Lung (tissue), 12 donors: Measurements from ENCODE around the gene CEMIP. TPM values are rescaled to one million over a fixed set of nuclear protein-coding genes. Genes with fewer than 3 reads are reported as not detected.
"Not testable (repeated sequence)": the region's sequence is repeated elsewhere in the genome, so short reads cannot be mapped to it uniquely, and the experiment has no call there.

Experiments used
- ATAC-seq: fragments of 200-7000 bp; cut with Tn5 transposase; one replicate; pipeline ENCODE4 v1.9.1; 2020; ENCODE audit warnings: moderate number of reproducible peaks; ENCODE audit not compliant: insufficient read depth, low FRiP score
- DNase-seq, 3 donors: peaks; one replicate each; pipeline ENCODE4 v3.0.0-alpha.2; 2013 to 2017
- H3K27ac ChIP-seq, 2 donors: one replicate each; pipeline ENCODE4 v1.5.1; 2013; ENCODE audit warnings: mild to moderate bottlenecking in 2 of 2, moderate library complexity in 2 of 2, control low read depth in 1 of 2, inconsistent platforms in 1 of 2, low read depth in 1 of 2, low read length in 1 of 2
- H3K27me3 ChIP-seq, 3 donors: one replicate each; pipeline ENCODE4 v1.5.1; 2013; ENCODE audit warnings: low read length in 2 of 3; ENCODE audit not compliant: control insufficient read depth in 3 of 3, insufficient read depth in 3 of 3
- H3K36me3 ChIP-seq, 4 donors: one replicate each; pipeline ENCODE4 v1.5.1; 2013; ENCODE audit warnings: low read length in 4 of 4, mild to moderate bottlenecking in 1 of 4, moderate library complexity in 1 of 4; ENCODE audit not compliant: control insufficient read depth in 4 of 4, insufficient read depth in 4 of 4
- H3K4me1 ChIP-seq, 5 donors: one replicate each; pipeline ENCODE4 v1.5.1; 2013; ENCODE audit warnings: low read length in 5 of 5, mild to moderate bottlenecking in 2 of 5, moderate library complexity in 1 of 5; ENCODE audit not compliant: control insufficient read depth in 5 of 5, insufficient read depth in 5 of 5
- H3K4me3 ChIP-seq: one replicate; pipeline ENCODE4 v1.5.1; 2013; ENCODE audit warnings: mild to moderate bottlenecking, control low read depth, moderate library complexity
- H3K9ac ChIP-seq, 2 donors: one replicate each; pipeline ENCODE4 v1.5.1; 2013; ENCODE audit warnings: low read length in 2 of 2, control low read depth in 1 of 2; ENCODE audit not compliant: insufficient read depth in 1 of 2
- H3K9me3 ChIP-seq, 4 donors: one replicate each; pipeline ENCODE4 v1.5.1; 2013; ENCODE audit warnings: low read length in 3 of 4, mild to moderate bottlenecking in 1 of 4, moderate library complexity in 1 of 4; ENCODE audit not compliant: control insufficient read depth in 4 of 4, insufficient read depth in 3 of 4
- WGBS, 2 donors: extraction: QIAGEN DNeasy Blood & Tissue Kit; methylation state at CpG; one replicate each; pipeline ENCODE4 v1.1.7; 2013; 5-methylcytosine and 5-hydroxymethylcytosine counted together
- polyA plus RNA-seq, 2 donors: library from polyadenylated mRNA; stranded (reverse); fragments of 200-250 nt; gene quantifications; one replicate each; pipeline ENCODE4 v1.2.1, GENCODE V29; 2013
- total RNA-seq, 2 donors: library from RNA; depleted of rRNA in 1 of 2; stranded (reverse); fragments of >200 nt in 1 of 2; gene quantifications; one replicate each; pipeline ENCODE4 v1.2.1, GENCODE V29; 2014 to 2021
- TF ChIP-seq, protein P1 (sequence below): IDR thresholded peaks from 2 replicates; pipeline ENCODE4 v1.5.1; 2012; ENCODE audit warnings: mild to moderate bottlenecking; ENCODE audit errors: control extremely low read depth, extremely low read depth
- donor health status: control.
- donor health status: control.
- donor health status: Bipolar disorder and iron deficiency.
- donor health status: healthy.
- donor health status: DM: yes; HTN: yes; CAD: no.

Gene CEMIP
- total and polyA plus RNA-seq, 4 donors = 1.9 to 32.0 (median 3.9) TPM

- 61 to 66% methylated on average over 6 of the region's 6 CpGs for WGBS, 2 donors
- ATAC-seq (no peak), DNase-seq (no peak)
- Histone ChIP-seq H3K4me3 (no peak overlapping the region), H3K9ac (no peak overlapping the region), H3K36me3 (peaks cover 2 to 10% (median 5%) of the 10 kb centered on the region in 4 donors), H3K4me1 (peaks cover 0 to 4% (median 0%) of the 10 kb centered on the region in 5 donors), H3K27ac (no peak overlapping the region), H3K27me3 (no peaks in the 10 kb centered on the region), H3K9me3 (no peaks in the 10 kb centered on the region)
- TF ChIP-seq, protein P1, sequence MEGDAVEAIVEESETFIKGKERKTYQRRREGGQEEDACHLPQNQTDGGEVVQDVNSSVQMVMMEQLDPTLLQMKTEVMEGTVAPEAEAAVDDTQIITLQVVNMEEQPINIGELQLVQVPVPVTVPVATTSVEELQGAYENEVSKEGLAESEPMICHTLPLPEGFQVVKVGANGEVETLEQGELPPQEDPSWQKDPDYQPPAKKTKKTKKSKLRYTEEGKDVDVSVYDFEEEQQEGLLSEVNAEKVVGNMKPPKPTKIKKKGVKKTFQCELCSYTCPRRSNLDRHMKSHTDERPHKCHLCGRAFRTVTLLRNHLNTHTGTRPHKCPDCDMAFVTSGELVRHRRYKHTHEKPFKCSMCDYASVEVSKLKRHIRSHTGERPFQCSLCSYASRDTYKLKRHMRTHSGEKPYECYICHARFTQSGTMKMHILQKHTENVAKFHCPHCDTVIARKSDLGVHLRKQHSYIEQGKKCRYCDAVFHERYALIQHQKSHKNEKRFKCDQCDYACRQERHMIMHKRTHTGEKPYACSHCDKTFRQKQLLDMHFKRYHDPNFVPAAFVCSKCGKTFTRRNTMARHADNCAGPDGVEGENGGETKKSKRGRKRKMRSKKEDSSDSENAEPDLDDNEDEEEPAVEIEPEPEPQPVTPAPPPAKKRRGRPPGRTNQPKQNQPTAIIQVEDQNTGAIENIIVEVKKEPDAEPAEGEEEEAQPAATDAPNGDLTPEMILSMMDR = no peak
These were observed 20.9 kb upstream of the CEMIP start for GRCh38 chr15:80758130-80758745.

- no peak for ATAC-seq
- TF ChIP-seq, protein P1 = no peak
- Histone ChIP-seq H3K27me3 (no peaks in the 10 kb centered on the region), H3K9me3 (no peaks in the 10 kb centered on the region), H3K4me3 (no peak overlapping the region), H3K4me1 (peaks cover 0 to 3% (median 0%) of the 10 kb centered on the region in 5 donors), H3K36me3 (peaks cover 0 to 2% (median 1%) of the 10 kb centered on the region in 4 donors), H3K27ac (no peak overlapping the region), H3K9ac (no peak overlapping the region)
- DNase-seq = peak in 2 of 3 donors; percentile 44 to 57
- 11 to 27% methylated on average over 4 of the region's 4 CpGs for WGBS, 2 donors
These were observed 18.2 kb upstream of the CEMIP start for GRCh38 chr15:80760960-80761359.

DNA sequence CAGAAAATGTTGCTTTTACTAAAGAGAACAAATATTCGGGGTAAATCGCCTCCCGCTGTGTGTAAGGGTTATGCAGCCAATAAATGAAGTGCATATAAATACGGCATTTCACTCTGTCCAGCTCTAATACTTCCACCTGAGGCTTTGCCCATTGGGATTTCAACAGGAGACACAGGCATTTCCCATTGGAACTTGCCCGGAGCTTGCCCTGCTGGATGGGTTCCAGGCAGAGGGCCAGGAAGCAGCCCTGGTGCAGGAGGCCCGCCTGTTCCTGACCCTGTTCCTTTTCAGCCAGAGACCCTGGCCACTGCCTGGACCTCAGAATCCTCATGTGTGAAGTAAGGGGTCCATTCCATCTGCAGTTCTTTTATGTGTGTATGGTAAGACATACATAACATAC is 17.4 kb upstream of the CEMIP start:
- ATAC-seq (no peak), DNase-seq (no peak)
- no peak overlapping the region for H3K9ac ChIP-seq
- no peaks in the 10 kb centered on the region for H3K4me1 ChIP-seq
- no peak overlapping the region for H3K27ac ChIP-seq
- TF ChIP-seq, protein P1 = no peak
- H3K9me3 ChIP-seq = no peaks in the 10 kb centered on the region
- WGBS, 2 donors = 84 to 90% methylated on average over 6 of the region's 6 CpGs
- H3K4me3 ChIP-seq = no peak overlapping the region
- H3K27me3 ChIP-seq = no peaks in the 10 kb centered on the region
- H3K36me3 ChIP-seq = no peaks in the 10 kb centered on the region

- 97 to 99% methylated on average over 3 of the region's 3 CpGs for WGBS, 2 donors
- not testable (repeated sequence) for ATAC-seq, H3K9me3 ChIP-seq
These were observed 15.9 kb upstream of the CEMIP start for GRCh38 chr15:80763235-80763634.

More at GRCh38 chr15:80763235-80763634, 15.9 kb upstream of the CEMIP start:
- not testable (repeated sequence) for H3K4me1 ChIP-seq, H3K4me3 ChIP-seq, H3K27me3 ChIP-seq, DNase-seq, H3K9ac ChIP-seq, H3K27ac ChIP-seq, H3K36me3 ChIP-seq
